Dendritic cell treated with granulocyte-macrophage colony-stimulating factor and Interleukin-4, amounts not matched to agents 40 ng/mL and 50 ng/mL, for 4 days (primary cell): ENCODE data around the gene TRMT44.
"Not testable (repeated sequence)": the region's sequence is repeated elsewhere in the genome, so short reads cannot be mapped to it uniquely, and the experiment has no call there.

Experiments used
- H3K27ac Mint-ChIP-seq: one replicate; pipeline ENCODE4 v1.8.0; 2022; ENCODE audit warnings: mild to moderate bottlenecking, mixed read lengths
- H3K27me3 Mint-ChIP-seq: one replicate; pipeline ENCODE4 v1.8.0; 2022; ENCODE audit warnings: mild to moderate bottlenecking, mixed read lengths
- H3K36me3 Mint-ChIP-seq: one replicate; pipeline ENCODE4 v1.8.0; 2022; ENCODE audit warnings: low read depth, mixed read lengths
- H3K4me1 Mint-ChIP-seq: one replicate; pipeline ENCODE4 v1.8.0; 2022; ENCODE audit warnings: low read depth, mixed read lengths
- H3K4me3 Mint-ChIP-seq: one replicate; pipeline ENCODE4 v1.8.0; 2022; ENCODE audit warnings: mild to moderate bottlenecking, moderate library complexity, mixed read lengths
- H3K9me3 Mint-ChIP-seq: one replicate; pipeline ENCODE4 v1.8.0; 2022; ENCODE audit warnings: mixed read lengths
- intact Hi-C: fragments of 100-400 bp; cut with micrococcal nuclease; formaldehyde crosslinking; loops from one replicate; pipeline ENCODE4 v1.15.0; 2022

TRMT44 gene

DNA sequence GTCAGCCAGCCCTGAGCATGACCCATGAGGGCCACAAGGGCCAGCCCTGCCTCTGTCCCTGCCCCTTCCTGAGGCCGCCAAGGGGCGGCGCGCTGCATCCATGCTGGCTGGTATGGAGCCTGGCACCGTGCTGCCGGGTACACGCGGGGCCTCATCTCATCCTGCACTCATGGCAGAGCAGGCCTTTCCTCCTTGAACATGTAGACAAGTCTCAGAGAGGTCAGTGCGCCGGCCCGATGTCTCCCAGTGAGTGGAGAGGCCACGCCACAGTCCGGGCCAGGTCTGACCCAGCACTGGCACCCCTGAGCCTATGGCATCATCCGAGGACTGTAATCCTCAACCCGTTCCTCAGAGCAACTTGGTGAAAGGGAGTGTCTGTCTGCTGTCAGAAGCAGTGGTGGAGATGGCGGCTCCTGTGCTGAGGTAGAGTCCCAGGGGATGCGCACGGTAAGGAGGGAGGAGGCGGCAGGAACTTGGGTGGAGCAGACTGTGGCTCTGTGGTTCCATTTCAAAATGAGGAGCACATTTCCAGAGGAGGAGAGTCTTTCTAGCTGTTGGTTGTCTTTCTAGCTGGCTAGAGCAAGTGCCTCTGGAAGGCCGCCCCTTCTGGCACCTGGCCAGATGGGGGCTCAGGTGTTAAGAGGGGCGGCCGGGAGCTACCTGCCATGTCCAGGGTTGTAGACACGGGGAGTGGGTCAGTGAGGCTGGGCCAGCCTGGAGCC lies 32.8 kb downstream of the TRMT44 start:
- H3K36me3 Mint-ChIP-seq, result peaks cover 82% of the 10 kb centered on the region
- no peaks in the 10 kb centered on the region for H3K4me1 Mint-ChIP-seq
- H3K9me3 Mint-ChIP-seq, result no peaks in the 10 kb centered on the region
- intact Hi-C loops, result no loop called here
- H3K4me3 Mint-ChIP-seq, result no peak overlapping the region
- H3K27ac Mint-ChIP-seq, result peak overlapping the region; percentile 19
- H3K27me3 Mint-ChIP-seq, result no peaks in the 10 kb centered on the region

DNA sequence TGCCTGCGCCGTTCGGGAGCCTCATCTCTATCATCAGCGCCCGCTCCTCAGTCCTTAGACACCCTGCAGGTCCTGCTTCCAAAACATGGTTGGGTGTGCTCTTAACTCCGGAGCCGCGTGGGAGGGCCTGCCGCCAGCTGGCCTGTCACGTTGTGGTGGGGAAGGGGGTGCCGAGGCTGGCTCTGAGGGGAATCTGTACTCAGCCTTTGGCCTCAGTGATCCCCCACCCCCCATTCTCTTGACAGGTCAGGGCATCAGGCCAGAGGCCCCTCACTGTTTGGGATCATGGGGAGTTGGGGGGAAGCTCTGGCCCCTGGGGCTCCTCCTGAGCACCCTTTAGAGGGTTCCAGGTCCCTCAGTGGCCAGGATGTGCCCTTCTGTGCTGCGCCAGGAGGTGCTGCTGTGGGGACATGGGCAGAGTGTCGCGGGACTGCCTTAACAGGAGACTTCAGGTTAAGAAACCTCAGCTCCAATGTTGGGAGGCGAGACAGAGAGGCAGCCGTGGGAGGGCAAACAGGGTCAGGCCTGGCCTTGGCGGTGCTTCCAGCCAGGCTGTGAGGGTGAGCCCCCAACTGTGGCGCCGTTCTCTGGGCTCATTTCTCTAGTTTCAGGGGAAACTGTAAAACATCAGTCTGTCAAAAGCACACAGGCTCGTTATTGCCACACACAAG lies 33.5 kb downstream of the TRMT44 start:
- Mint-ChIP-seq H3K27me3 (no peaks in the 10 kb centered on the region), H3K36me3 (peaks cover 78% of the 10 kb centered on the region), H3K27ac (no peak overlapping the region), H3K9me3 (no peaks in the 10 kb centered on the region), H3K4me1 (no peaks in the 10 kb centered on the region), H3K4me3 (no peak overlapping the region)
- intact Hi-C loops, result no loop called here

DNA sequence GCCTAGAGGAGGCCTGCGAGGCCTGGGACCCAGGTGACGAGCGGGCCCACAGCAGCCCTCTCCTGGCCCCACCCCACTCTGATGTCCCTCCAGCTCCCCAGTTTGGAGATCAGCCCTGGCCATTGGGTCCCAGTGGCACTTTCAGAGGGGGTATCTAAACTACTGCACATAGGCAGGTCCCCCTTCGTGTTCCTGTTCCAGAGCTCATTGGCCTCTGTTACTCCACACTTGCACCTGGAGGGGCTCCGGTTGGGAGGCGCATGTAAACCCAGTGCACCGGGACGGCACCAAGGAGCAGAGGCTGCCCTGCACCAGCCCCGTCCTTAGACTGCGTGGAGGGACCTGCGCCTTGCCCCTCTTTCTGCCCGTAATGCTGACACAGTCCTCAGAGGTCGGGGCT lies 34.3 kb downstream of the TRMT44 start:
- no peaks in the 10 kb centered on the region for H3K27me3 Mint-ChIP-seq
- intact Hi-C loops, result no loop called here
- peaks cover 70% of the 10 kb centered on the region for H3K36me3 Mint-ChIP-seq
- no peak overlapping the region for H3K4me3 Mint-ChIP-seq
- H3K4me1 Mint-ChIP-seq, result no peaks in the 10 kb centered on the region
- no peaks in the 10 kb centered on the region for H3K9me3 Mint-ChIP-seq
- H3K27ac Mint-ChIP-seq, result no peak overlapping the region

DNA sequence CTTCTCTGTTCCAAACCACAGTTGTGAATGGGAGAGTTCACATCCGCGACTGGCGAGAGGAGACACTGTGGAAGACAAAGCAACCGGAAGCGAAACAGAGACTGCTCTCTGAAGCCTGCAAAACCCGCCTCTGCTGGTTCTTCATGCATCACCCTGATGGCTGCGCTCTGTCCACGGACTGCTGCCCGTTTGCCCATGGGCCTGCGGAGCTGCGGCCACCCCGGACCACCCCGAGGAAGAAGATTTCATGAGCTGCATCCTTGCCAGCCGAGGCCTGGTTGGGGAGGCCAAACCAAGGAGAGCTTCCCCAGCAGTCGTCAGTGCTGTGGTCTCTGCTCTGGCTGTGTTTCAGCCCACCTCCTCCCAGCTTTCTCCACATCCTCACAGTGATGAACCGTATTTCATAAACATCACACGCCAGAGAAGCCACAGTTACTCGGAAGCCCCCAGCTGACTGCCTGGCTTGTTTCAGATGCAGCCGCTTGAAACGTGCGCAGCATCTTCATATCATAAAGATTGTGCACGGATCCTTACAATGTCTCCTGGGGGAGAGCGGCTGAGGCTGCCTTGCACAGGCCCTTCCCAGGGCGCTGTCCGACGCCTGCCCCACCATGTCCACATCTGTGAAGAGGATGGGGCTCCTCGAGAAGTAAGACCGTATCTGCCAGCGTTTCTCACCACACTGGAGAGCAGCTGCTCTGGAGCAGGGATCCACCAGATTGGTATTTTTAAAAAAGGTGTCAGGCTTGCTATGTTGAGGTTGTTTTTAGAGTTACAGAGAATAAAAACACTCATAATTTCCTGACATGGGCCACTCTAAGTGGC lies 35.4 kb downstream of the TRMT44 start:
- Mint-ChIP-seq H3K4me1 (no peaks in the 10 kb centered on the region), H3K27ac (no peak overlapping the region), H3K9me3 (no peaks in the 10 kb centered on the region), H3K27me3 (no peaks in the 10 kb centered on the region), H3K4me3 (no peak overlapping the region), H3K36me3 (peaks cover 59% of the 10 kb centered on the region)
- intact Hi-C loops, result no loop called here

DNA sequence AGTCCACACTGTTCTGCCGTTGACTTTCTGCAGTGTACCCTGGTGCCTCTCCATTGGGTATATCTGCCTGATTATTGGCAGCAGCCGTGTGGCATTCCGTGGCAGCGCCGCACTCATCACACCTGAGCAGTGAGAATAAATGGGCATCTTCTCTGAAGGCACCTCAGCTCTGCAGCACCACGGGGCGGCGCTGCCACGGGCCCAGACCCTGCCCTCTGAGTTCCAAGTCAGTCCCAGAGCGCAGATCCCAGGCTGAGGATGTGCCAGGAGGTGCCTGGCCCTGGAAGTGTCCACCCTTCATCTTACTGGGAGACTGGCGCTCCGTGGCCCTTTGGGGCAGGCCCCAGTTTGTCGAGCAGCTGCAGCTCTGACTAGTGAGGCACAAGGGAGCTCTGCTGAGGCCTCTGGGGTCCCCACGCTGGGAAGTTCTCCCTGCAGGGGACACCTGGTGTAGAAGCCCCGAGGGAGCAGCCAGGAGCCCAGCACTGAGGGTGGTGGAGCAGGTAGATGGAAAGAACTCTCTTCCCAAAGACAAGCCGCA lies 36.6 kb downstream of the TRMT44 start:
- peaks cover 47% of the 10 kb centered on the region for H3K36me3 Mint-ChIP-seq
- no peaks in the 10 kb centered on the region for H3K9me3 Mint-ChIP-seq
- no peak overlapping the region for H3K27ac Mint-ChIP-seq
- no peaks in the 10 kb centered on the region for H3K27me3 Mint-ChIP-seq
- no peak overlapping the region for H3K4me3 Mint-ChIP-seq
- intact Hi-C loops, result no loop called here
- H3K4me1 Mint-ChIP-seq, result no peaks in the 10 kb centered on the region

DNA sequence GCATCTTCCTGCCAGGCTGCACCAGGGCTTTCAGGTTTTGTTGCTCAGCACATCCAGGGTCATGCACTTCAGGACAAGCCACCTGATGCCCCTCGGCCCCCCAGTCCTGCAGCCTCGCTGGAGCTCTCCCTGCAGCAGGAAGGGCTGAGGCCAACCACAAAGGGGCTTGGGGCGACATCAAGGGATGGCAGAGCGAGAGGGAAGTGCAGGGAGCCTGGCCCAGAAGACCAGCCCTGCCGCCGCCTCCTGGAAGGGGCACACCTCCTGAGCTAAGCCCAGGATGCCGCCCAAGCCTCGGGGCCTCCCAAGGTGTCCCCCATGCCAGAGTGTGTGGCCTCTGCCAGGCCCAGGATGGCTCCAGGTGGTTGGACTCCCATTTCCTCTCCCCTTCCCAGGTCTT lies 37.1 kb downstream of the TRMT44 start:
- intact Hi-C loops, result no loop called here
- H3K36me3 Mint-ChIP-seq, result peaks cover 44% of the 10 kb centered on the region
- H3K27me3 Mint-ChIP-seq, result no peaks in the 10 kb centered on the region
- no peaks in the 10 kb centered on the region for H3K4me1 Mint-ChIP-seq
- H3K9me3 Mint-ChIP-seq, result no peaks in the 10 kb centered on the region
- no peak overlapping the region for H3K27ac Mint-ChIP-seq
- no peak overlapping the region for H3K4me3 Mint-ChIP-seq

DNA sequence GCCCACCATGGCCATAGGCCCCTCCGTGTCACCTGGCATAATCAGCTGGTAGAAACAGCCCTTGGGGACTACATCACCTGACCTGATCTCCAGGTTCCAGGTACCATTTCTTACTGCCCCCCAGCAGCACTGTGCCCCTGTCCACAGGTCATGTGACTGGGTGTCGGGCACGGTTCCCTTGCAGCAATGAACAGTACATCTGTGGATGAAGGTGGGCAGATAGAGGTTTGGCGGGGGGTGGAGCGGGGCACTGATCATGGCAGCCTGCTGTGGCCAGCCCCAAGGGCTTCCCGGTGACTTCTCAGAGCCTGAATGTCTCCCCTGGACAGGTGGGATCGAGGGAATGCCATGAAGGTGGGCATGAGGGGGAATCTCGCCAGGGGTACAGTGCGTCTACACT lies 37.8 kb downstream of the TRMT44 start:
- H3K9me3 Mint-ChIP-seq, result no peaks in the 10 kb centered on the region
- no peaks in the 10 kb centered on the region for H3K4me1 Mint-ChIP-seq
- intact Hi-C loops, result no loop called here
- H3K4me3 Mint-ChIP-seq, result no peak overlapping the region
- no peak overlapping the region for H3K27ac Mint-ChIP-seq
- H3K36me3 Mint-ChIP-seq, result peaks cover 39% of the 10 kb centered on the region
- no peaks in the 10 kb centered on the region for H3K27me3 Mint-ChIP-seq

DNA sequence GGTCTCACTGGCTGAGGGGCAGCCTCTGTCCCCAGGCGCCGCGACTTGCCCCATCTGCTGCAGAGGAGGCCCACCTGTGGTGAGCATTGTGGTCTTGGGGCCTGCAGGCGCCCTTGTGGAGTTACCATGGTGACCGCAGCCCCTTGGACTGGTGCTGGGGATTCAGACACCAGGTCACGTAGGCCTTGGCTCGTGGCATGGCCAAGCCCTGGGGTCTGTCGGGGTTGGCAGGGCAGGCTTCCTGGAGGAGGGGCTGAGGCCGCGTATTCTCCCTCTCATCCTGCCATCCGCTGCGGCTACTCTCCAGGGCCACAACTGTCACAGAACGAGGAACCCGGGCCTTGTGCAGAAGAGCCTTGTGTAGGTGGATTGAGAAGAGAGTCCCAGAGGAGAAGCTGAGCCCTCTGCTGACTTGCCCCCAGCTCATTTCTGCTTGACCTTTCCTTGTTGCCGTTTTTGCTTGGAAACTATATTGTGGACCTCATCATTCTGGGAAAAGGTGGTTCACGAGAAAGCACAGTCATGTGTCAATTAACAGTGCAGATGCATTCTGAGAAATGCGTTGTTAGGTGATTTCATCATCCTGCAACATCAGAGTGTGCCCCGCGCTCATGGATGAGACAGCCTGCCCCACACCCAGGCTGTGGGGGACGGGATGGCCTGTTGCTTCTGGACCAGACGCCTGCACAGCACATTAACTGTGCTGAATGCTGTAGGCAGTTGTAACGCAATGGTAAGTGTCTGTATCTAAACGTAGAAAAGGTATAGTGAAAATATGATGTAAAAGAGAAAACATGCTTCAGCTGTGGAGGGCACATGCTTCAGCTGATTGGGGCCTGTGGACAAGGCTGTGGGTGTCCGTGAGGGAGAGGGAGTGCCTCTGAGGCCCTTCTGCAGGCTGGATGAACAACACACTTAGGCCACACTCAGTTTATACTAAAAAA lies 38.5 kb downstream of the TRMT44 start:
- Mint-ChIP-seq H3K27me3 (no peaks in the 10 kb centered on the region), H3K9me3 (no peaks in the 10 kb centered on the region), H3K4me3 (no peak overlapping the region), H3K27ac (no peak overlapping the region), H3K36me3 (peaks cover 32% of the 10 kb centered on the region), H3K4me1 (no peaks in the 10 kb centered on the region)
- intact Hi-C loops, result no loop called here

DNA sequence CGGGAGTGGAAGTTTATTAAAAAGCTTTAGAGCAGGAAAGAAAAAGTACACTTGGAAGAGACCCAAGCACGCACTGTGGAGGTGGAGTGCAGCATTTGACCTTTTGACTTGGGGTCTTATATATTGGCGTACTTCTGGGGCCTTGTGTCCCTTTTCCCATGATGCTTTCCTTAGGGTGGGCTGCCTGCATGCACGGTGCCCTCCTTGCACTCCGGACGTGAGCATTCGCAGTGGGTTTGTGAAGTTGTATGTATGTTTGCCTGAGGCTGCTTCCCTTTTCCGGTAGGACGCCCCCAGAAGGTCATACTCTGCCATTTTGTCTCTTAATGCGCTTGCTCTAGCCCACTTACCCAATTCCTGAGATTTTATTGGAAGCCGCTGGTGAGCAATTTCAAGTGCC lies 39.6 kb downstream of the TRMT44 start:
- H3K4me3 Mint-ChIP-seq, result no peak overlapping the region
- no peaks in the 10 kb centered on the region for H3K9me3 Mint-ChIP-seq
- H3K27me3 Mint-ChIP-seq, result no peaks in the 10 kb centered on the region
- peaks cover 27% of the 10 kb centered on the region for H3K36me3 Mint-ChIP-seq
- no peak overlapping the region for H3K27ac Mint-ChIP-seq
- no peaks in the 10 kb centered on the region for H3K4me1 Mint-ChIP-seq
- intact Hi-C loops, result no loop called here

DNA sequence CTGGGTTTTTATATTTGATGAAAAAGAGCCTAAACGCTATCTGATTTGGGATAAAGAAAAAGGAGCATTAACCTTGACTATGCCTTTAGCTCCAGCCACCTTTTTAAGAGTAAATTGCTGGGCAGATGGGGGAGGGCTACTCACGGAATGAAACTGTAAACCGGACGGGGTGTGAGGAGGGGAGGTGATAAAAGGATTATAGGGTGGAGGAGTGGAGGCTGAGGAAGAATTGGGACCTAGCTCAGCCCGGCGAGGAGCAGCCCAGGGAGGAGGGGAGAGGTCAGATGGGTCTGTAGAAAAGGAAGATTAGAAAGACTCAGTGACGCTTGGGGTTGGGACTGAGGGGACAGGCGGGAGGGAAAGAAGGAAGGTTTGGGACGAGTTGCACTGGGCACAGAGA lies 46.1 kb downstream of the TRMT44 start:
- intact Hi-C loops, H3K4me3 Mint-ChIP-seq, H3K9me3 Mint-ChIP-seq, H3K4me1 Mint-ChIP-seq, H3K27me3 Mint-ChIP-seq, H3K36me3 Mint-ChIP-seq, H3K27ac Mint-ChIP-seq: not testable (repeated sequence)

DNA sequence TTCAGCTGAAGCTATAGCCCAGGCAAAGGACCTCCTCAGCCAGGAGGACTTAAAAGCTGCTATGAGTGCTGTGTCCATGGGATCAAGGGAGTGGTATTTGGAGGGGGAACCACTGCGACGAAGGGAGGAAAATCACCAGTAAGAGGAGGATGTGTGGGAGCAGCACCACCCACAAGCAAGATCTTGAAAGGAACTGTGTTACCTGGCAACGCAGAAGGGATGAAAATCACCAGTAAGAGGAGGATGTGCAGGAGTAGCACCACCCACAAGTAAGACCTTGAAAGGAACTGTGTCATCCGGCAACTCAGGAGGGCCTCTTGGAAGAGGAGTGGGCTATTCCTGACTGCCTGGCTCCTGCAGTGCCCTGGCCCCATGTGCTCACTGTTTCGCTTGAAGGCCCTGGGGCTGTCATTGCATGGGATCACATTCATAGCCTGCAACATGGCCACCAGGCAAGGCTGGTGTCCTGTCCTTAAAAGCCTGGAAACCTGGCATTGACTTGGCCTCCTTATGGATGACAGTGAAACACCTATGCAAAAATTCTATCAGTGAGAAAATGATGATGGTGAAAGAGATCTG lies 48.3 kb downstream of the TRMT44 start:
- no peaks in the 10 kb centered on the region for H3K9me3 Mint-ChIP-seq
- no peak overlapping the region for H3K27ac Mint-ChIP-seq
- no peaks in the 10 kb centered on the region for H3K36me3 Mint-ChIP-seq
- intact Hi-C loops, result no loop called here
- H3K4me1 Mint-ChIP-seq, result no peaks in the 10 kb centered on the region
- H3K4me3 Mint-ChIP-seq, result no peak overlapping the region
- no peaks in the 10 kb centered on the region for H3K27me3 Mint-ChIP-seq

DNA sequence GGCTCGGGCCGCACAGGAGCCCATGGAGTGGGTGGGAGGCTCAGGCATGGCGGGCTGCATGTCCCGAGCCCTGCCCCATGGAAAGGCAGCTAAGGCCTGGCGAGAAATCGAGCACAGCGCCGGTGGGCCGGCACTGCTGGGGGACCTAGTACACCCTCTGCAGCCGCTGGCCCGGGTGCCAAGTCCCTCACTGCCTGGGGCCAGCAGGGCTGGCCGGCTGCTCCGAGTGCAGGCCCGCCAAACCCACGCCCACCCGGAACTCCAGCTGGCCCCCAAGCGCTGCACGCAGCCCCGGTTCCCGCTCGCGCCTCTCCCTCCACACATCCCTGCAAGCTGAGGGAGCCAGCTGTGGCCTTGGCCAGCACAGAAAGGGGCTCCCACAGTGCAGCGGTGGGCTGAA lies 50.9 kb downstream of the TRMT44 start:
- intact Hi-C loops, result not testable (repeated sequence)

DNA sequence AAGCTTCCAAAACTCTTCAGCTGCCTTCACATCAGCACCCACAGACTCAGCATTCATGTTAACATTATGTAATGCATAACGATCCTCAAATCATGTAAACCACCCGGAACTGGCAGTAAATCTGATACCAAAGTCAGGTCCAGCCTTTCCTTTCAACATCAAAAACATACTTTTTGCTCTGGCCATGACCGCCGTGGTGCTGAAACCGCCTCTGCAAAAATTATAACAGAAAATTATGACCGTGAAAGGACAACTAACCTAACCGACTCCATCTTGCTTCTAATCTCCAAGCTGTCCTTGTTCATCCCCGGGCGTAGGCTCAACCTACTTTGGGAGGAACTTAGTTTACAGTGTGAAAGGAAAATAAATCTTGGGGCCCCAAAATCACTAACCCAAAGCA lies 51.6 kb downstream of the TRMT44 start:
- intact Hi-C loops, result no loop called here
- H3K36me3 Mint-ChIP-seq, result no peaks in the 10 kb centered on the region
- H3K4me3 Mint-ChIP-seq, result no peak overlapping the region
- peaks cover 17% of the 10 kb centered on the region for H3K9me3 Mint-ChIP-seq
- H3K4me1 Mint-ChIP-seq, result no peaks in the 10 kb centered on the region
- no peak overlapping the region for H3K27ac Mint-ChIP-seq
- no peaks in the 10 kb centered on the region for H3K27me3 Mint-ChIP-seq

More for the DNA sequence above, 50.9 kb downstream of the TRMT44 start:
- H3K36me3 Mint-ChIP-seq, H3K27ac Mint-ChIP-seq, H3K4me1 Mint-ChIP-seq, H3K4me3 Mint-ChIP-seq, H3K27me3 Mint-ChIP-seq: not testable (repeated sequence)
- H3K9me3 Mint-ChIP-seq, result peaks cover 12% of the 10 kb centered on the region
